Stimulated activated memory B cell treated with anti-CD40 and anti-IgM and Interleukin-4, amounts not matched to agents 10 μg/mL and 1 μg/mL and 100 μg/mL, for 72 hours (primary cell): ENCODE data around the gene ZNF735.
"Not testable (repeated sequence)": the region's sequence is repeated elsewhere in the genome, so short reads cannot be mapped to it uniquely, and the experiment has no call there.

Experiments
- ATAC-seq: fragments of 150-1000 bp; cut with Tn5 transposase; 2 replicates; pipeline ENCODE4 v1.10.0; 2021
- H3K27ac Mint-ChIP-seq: one replicate; pipeline ENCODE4 v1.8.0; 2022; ENCODE audit warnings: mild to moderate bottlenecking, mixed read lengths
- H3K27me3 Mint-ChIP-seq: one replicate; pipeline ENCODE4 v1.8.0; 2022; ENCODE audit warnings: mixed read lengths
- H3K36me3 Mint-ChIP-seq: one replicate; pipeline ENCODE4 v1.8.0; 2022; ENCODE audit warnings: mixed read lengths
- H3K4me1 Mint-ChIP-seq: one replicate; pipeline ENCODE4 v1.8.0; 2022; ENCODE audit warnings: mixed read lengths
- H3K4me3 Mint-ChIP-seq: one replicate; pipeline ENCODE4 v1.8.0; 2022; ENCODE audit warnings: mild to moderate bottlenecking, moderate library complexity, mixed read lengths
- H3K9me3 Mint-ChIP-seq: one replicate; pipeline ENCODE4 v1.8.0; 2022; ENCODE audit warnings: mixed read lengths

ZNF735 gene

DNA sequence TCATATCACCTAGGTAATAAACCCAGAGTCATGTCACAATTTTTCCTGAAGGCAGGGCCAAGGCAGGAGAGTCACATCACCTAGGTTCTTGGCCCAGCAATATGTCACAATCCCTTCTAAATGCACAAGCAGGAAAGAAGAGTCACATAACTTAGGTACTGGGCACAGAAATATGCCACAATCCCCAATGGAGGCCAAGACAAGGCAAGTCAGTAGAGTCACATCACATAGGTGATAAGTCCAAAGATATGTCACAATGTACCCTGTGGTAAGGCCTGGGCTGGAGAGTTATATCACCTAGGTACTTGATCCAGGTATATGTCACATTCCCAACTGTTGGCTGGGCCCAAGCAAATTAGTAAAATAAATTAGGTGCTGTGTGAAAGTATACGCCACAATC lies 21.2 kb downstream of the ZNF735 start, which contains the start of gene ZNF679:
ZNF679 (plus strand) TSS at position 301 of the 400 bp plus-strand sequence. CDS start 20,644 bp downstream, outside the sequence.
- not testable (repeated sequence) for H3K27me3 Mint-ChIP-seq, H3K27ac Mint-ChIP-seq, H3K36me3 Mint-ChIP-seq, ATAC-seq, H3K4me3 Mint-ChIP-seq, H3K4me1 Mint-ChIP-seq
- peaks cover 13% of the 10 kb centered on the region for H3K9me3 Mint-ChIP-seq

DNA sequence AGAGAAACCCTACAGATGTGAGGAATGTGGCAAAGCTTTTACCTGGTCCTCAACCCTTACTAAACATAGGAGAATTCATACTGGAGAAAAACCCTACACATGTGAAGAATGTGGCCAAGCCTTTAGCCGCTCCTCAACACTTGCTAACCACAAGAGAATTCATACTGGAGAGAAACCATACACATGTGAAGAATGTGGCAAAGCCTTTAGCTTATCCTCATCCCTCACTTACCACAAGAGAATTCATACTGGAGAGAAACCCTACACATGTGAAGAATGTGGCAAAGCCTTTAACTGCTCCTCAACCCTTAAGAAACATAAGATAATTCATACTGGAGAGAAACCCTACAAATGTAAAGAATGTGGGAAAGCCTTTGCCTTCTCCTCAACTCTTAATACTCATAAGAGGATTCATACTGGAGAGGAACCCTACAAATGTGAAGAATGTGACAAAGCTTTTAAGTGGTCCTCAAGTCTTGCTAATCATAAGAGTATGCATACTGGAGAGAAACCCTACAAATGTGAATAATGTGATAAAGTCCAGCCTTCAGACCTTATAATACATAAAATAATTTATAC lies 59.4 kb downstream of the ZNF735 start:
- peaks cover 16% of the 10 kb centered on the region for H3K9me3 Mint-ChIP-seq

More for the DNA sequence above, 59.4 kb downstream of the ZNF735 start:
- H3K27me3 Mint-ChIP-seq: no peaks in the 10 kb centered on the region
- no peak for ATAC-seq
- no peak overlapping the region for H3K27ac Mint-ChIP-seq
- H3K36me3 Mint-ChIP-seq: peaks cover 13% of the 10 kb centered on the region
- no peaks in the 10 kb centered on the region for H3K4me1 Mint-ChIP-seq
- H3K4me3 Mint-ChIP-seq: no peak overlapping the region
